Stimulated activated CD8-positive, alpha-beta memory T cell treated with anti-CD3 and anti-CD28 coated beads, Interleukin-7, amount 100 ng/mL, for 1 hour (primary cell): ENCODE measurements around the gene GLI1.
"Not testable (repeated sequence)": the region's sequence is repeated elsewhere in the genome, so short reads cannot be mapped to it uniquely, and the experiment has no call there.

ENCODE experiments used
- DNase-seq, 2 donors: peaks; one replicate each; pipeline ENCODE4 v3.0.0-alpha.2; 2020; ENCODE audit warnings: low read depth in 2 of 2

The GLI1 gene

GRCh38 chr12:57476162-57476992, 16.8 kb downstream of the GLI1 start:
- DNase-seq, result no peak

- DNase-seq, result no peak
These were observed 17.6 kb downstream of the GLI1 start for GRCh38 chr12:57476993-57477709.

GRCh38 chr12:57477710-57478681, 18.4 kb downstream of the GLI1 start:
- no peak for DNase-seq

- no peak for DNase-seq
These were observed 19.4 kb downstream of the GLI1 start for GRCh38 chr12:57479043-57479375.

- no peak for DNase-seq
These were observed 20.0 kb downstream of the GLI1 start, which contains the start of gene ARHGAP9 for GRCh38 chr12:57479376-57480115. Gene ARHGAP9, minus strand, starts transcription at chr12:57479866. Its CDS starts 460 bp downstream, at chr12:57479406.

GRCh38 chr12:57481671-57482070, 22.1 kb downstream of the GLI1 start:
- DNase-seq, result no peak

- DNase-seq, result no peak
These were observed 23.9 kb downstream of the GLI1 start for GRCh38 chr12:57483466-57483865.

- no peak for DNase-seq
These were observed 26.1 kb downstream of the GLI1 start for GRCh38 chr12:57485695-57486094.

GRCh38 chr12:57487055-57487596, 27.5 kb downstream of the GLI1 start:
- no peak for DNase-seq

GRCh38 chr12:57487597-57488401, 28.2 kb downstream of the GLI1 start, which contains the start of gene MARS1:
Gene MARS1, plus strand, starts transcription at chr12:57488068. Its CDS starts 23 bp downstream, at chr12:57488091.
- peak; percentile 79 to 85 for DNase-seq

GRCh38 chr12:57488402-57489156, 29.0 kb downstream of the GLI1 start:
- no peak for DNase-seq

GRCh38 chr12:57489157-57489641, 29.6 kb downstream of the GLI1 start:
- no peak for DNase-seq

- DNase-seq, result no peak
These were observed 30.5 kb downstream of the GLI1 start for GRCh38 chr12:57490126-57490525.

- DNase-seq, result no peak
These were observed 32.1 kb downstream of the GLI1 start for GRCh38 chr12:57491393-57492280.

GRCh38 chr12:57495051-57495701, 35.6 kb downstream of the GLI1 start:
- DNase-seq, result not testable (repeated sequence)

- DNase-seq, result no peak
These were observed 37.2 kb downstream of the GLI1 start for GRCh38 chr12:57496822-57497221.
